ENCODE data around the gene C1QTNF5. TPM values are rescaled to one million over a fixed set of nuclear protein-coding genes. Genes with fewer than 3 reads are reported as not detected.

Gene C1QTNF5
- total RNA-seq, 1 donor from 2014 or later, result not detected

- peaks cover 9% of the 10 kb centered on the region for H3K27me3 Mint-ChIP-seq
These were observed 30.0 kb downstream of the C1QTNF5 start for GRCh38 chr11:119310682-119311052.

GRCh38 chr11:119309953-119310681 lies 30.6 kb downstream of the C1QTNF5 start:
- no peak for DNase-seq
- TF ChIP-seq CTCF (IDR thresholded peaks at IDR 0.05), result no peak
- no peak overlapping the region for H3K27ac Mint-ChIP-seq
- peaks cover 8% of the 10 kb centered on the region for H3K4me1 Mint-ChIP-seq
- H3K36me3 Mint-ChIP-seq (ENCODE audit: low read depth), result peaks cover 14% of the 10 kb centered on the region
- no peaks in the 10 kb centered on the region for H3K9me3 Mint-ChIP-seq
- ChIA-PET POLR2A (interaction anchor here (0.6 kb wide), 1 partner anchor 68 kb away, joined by 6 read pairs; no protein-coding TSS in a partner anchor), CTCF (no interaction called here)
- intact Hi-C loops (cut with micrococcal nuclease), result no loop called here
- H3K4me3 Mint-ChIP-seq, result no peak overlapping the region
- no peak for ATAC-seq (ENCODE audit: low read depth)
- peaks cover 9% of the 10 kb centered on the region for H3K27me3 Mint-ChIP-seq

More at GRCh38 chr11:119310682-119311052, 30.0 kb downstream of the C1QTNF5 start:
- Mint-ChIP-seq H3K9me3 (no peaks in the 10 kb centered on the region), H3K36me3 (ENCODE audit: low read depth) (peaks cover 10% of the 10 kb centered on the region), H3K4me1 (peaks cover 13% of the 10 kb centered on the region), H3K27ac (no peak overlapping the region), H3K4me3 (no peak overlapping the region)
- ChIA-PET CTCF (interaction anchor here (0.9 kb wide), 1 partner anchor 11 kb away, joined by 3 read pairs; no protein-coding TSS in a partner anchor), POLR2A (no interaction called here)
- DNase-seq (no peak), ATAC-seq (ENCODE audit: low read depth) (no peak)
- no peak for TF ChIP-seq CTCF (IDR thresholded peaks at IDR 0.05)
- intact Hi-C loops (cut with micrococcal nuclease), result no loop called here

- peaks cover 6% of the 10 kb centered on the region for H3K27me3 Mint-ChIP-seq
- ChIA-PET POLR2A (no interaction called here), CTCF (interaction anchor here (2.3 kb wide), 1 partner anchor 13 kb away, joined by 18 read pairs; no protein-coding TSS in a partner anchor)
- no peak overlapping the region for H3K4me3 Mint-ChIP-seq
- H3K9me3 Mint-ChIP-seq, result no peaks in the 10 kb centered on the region
- DNase-seq, result no peak
- intact Hi-C loops (cut with micrococcal nuclease), result no loop called here
- peaks cover 2% of the 10 kb centered on the region for H3K4me1 Mint-ChIP-seq
- H3K36me3 Mint-ChIP-seq (ENCODE audit: low read depth), result peaks cover 18% of the 10 kb centered on the region
- TF ChIP-seq CTCF (IDR thresholded peaks at IDR 0.05), result no peak
- no peak for ATAC-seq (ENCODE audit: low read depth)
- no peak overlapping the region for H3K27ac Mint-ChIP-seq
These were observed 31.3 kb downstream of the C1QTNF5 start for GRCh38 chr11:119309411-119309810.

- intact Hi-C loops (cut with micrococcal nuclease), result no loop called here
- Mint-ChIP-seq H3K36me3 (ENCODE audit: low read depth) (peaks cover 32% of the 10 kb centered on the region), H3K27ac (no peak overlapping the region), H3K4me1 (no peaks in the 10 kb centered on the region), H3K9me3 (no peaks in the 10 kb centered on the region), H3K4me3 (no peak overlapping the region), H3K27me3 (peaks cover 3% of the 10 kb centered on the region)
- POLR2A ChIA-PET, result interaction anchor here (0.6 to 0.7 kb wide), 2 partner anchors 213 to 966 kb away, joined by 3 read pairs; no protein-coding TSS in a partner anchor
- ATAC-seq (ENCODE audit: low read depth) (no peak), DNase-seq (no peak)
- CTCF ChIA-PET, result interaction anchor here (2.3 kb wide), 1 partner anchor 15 kb away, joined by 18 read pairs; no protein-coding TSS in a partner anchor
- no peak for TF ChIP-seq CTCF (IDR thresholded peaks at IDR 0.05)
These were observed 32.7 kb downstream of the C1QTNF5 start for GRCh38 chr11:119307974-119308373.

- no peak for DNase-seq
- CTCF ChIA-PET, result interaction anchor here (2.3 kb wide), 1 partner anchor 15 kb away, joined by 18 read pairs; no protein-coding TSS in a partner anchor
- Mint-ChIP-seq H3K27me3 (peaks cover under 1% of the 10 kb centered on the region), H3K27ac (no peak overlapping the region), H3K4me1 (no peaks in the 10 kb centered on the region), H3K9me3 (no peaks in the 10 kb centered on the region), H3K4me3 (no peak overlapping the region), H3K36me3 (ENCODE audit: low read depth) (peaks cover 39% of the 10 kb centered on the region)
- POLR2A ChIA-PET, result no interaction called here
- no peak for TF ChIP-seq CTCF (IDR thresholded peaks at IDR 0.05)
- ATAC-seq (ENCODE audit: low read depth), result no peak
- intact Hi-C loops (cut with micrococcal nuclease), result no loop called here
These were observed 33.5 kb downstream of the C1QTNF5 start for GRCh38 chr11:119307219-119307618.

Data from activated B cell treated with CpG ODN at 0.5 μM for 24 hours (primary cell).